Bronchial epithelial cell (primary cell): ENCODE results near the gene C2orf78. TPM values are rescaled to one million over a fixed set of nuclear protein-coding genes. Genes with fewer than 3 reads are reported as not detected.
A peak's percentile ranks its signal among the peaks of the same experiment; 100 is the strongest.

Source experiments
- DNase-seq: peaks from one replicate; pipeline ENCODE4 v3.0.0-alpha.2; 2010; ENCODE audit warnings: low read depth
- FAIRE-seq: peaks from 2 replicates; lab custom pipeline; 2011; peaks lifted over from hg19 to GRCh38; lab: Jason Lieb, UNC
- H3K27me3 ChIP-seq: 2 replicates; pipeline ENCODE4 v1.5.1; 2011; ENCODE audit warnings: low read length; ENCODE audit not compliant: control insufficient read depth, insufficient read depth
- H3K36me3 ChIP-seq: 2 replicates; pipeline ENCODE4 v1.5.1; 2011; ENCODE audit warnings: low read length; ENCODE audit not compliant: control insufficient read depth, insufficient read depth
- H3K4me3 ChIP-seq: 2 replicates; pipeline ENCODE4 v1.5.1; 2011; ENCODE audit warnings: mild to moderate bottlenecking, low read depth, low read length, control low read depth
- CTCF ChIP-seq: IDR thresholded peaks from 2 replicates; pipeline ENCODE4 v1.5.1; 2011; ENCODE audit warnings: mild to moderate bottlenecking, moderate library complexity, low read length, control low read depth, inconsistent platforms; ENCODE audit not compliant: insufficient read depth, severe bottlenecking
- total RNA-seq: library from RNA; depleted of rRNA; stranded (reverse); fragments of >200 nt; gene quantifications from 2 replicates; pipeline ENCODE4 v1.2.1, GENCODE V29; 2014

Gene C2orf78
- total RNA-seq, 1 donor from 2014 or later: not detected

- no peaks in the 10 kb centered on the region for H3K36me3 ChIP-seq
- DNase-seq: no peak
- H3K4me3 ChIP-seq: no peak overlapping the region
- TF ChIP-seq CTCF: no peak
- no peaks in the 10 kb centered on the region for H3K27me3 ChIP-seq
- FAIRE-seq: no peak
Measured at GRCh38 chr2:73823416-73823815, 39.4 kb downstream of the C2orf78 start.

GRCh38 chr2:73823916-73824523, 40.0 kb downstream of the C2orf78 start:
- no peaks in the 10 kb centered on the region for H3K36me3 ChIP-seq
- FAIRE-seq (no peak), DNase-seq (peak; percentile 81)
- no peak overlapping the region for H3K4me3 ChIP-seq
- TF ChIP-seq CTCF: peak; percentile 78
- H3K27me3 ChIP-seq: no peaks in the 10 kb centered on the region

- H3K4me3 ChIP-seq: no peak overlapping the region
- DNase-seq (no peak), FAIRE-seq (no peak)
- H3K36me3 ChIP-seq: no peaks in the 10 kb centered on the region
- no peak for TF ChIP-seq CTCF
- H3K27me3 ChIP-seq: no peaks in the 10 kb centered on the region
Measured at GRCh38 chr2:73825408-73825807, 41.4 kb downstream of the C2orf78 start.

- Histone ChIP-seq H3K27me3 (no peaks in the 10 kb centered on the region), H3K4me3 (no peak overlapping the region), H3K36me3 (no peaks in the 10 kb centered on the region)
- peak; percentile 43 for TF ChIP-seq CTCF
- FAIRE-seq (no peak), DNase-seq (peak; percentile 56)
Measured at GRCh38 chr2:73827018-73827417, 43.0 kb downstream of the C2orf78 start.

GRCh38 chr2:73827660-73828388, 43.8 kb downstream of the C2orf78 start:
- no peak for DNase-seq

More at GRCh38 chr2:73827660-73828388, 43.8 kb downstream of the C2orf78 start:
- no peak overlapping the region for H3K4me3 ChIP-seq
- no peak for FAIRE-seq
- H3K27me3 ChIP-seq: no peaks in the 10 kb centered on the region
- H3K36me3 ChIP-seq: peaks cover 1% of the 10 kb centered on the region
- TF ChIP-seq CTCF: no peak
